GM12892 (cell line): ENCODE results near the gene TFEB.
"Not testable (repeated sequence)": the region's sequence is repeated elsewhere in the genome, so short reads cannot be mapped to it uniquely, and the experiment has no call there.

ENCODE experiments used
- DNase-seq: peaks from one replicate; pipeline ENCODE4 v3.0.0; 2011; ENCODE audit not compliant: insufficient read length
- FAIRE-seq: peaks from 2 replicates; lab custom pipeline; 2011; peaks lifted over from hg19 to GRCh38; lab: Jason Lieb, UNC
- POLR2A ChIP-seq: IDR thresholded peaks from 2 replicates; pipeline ENCODE4 v1.6.1; 2011; ENCODE audit warnings: low read depth, low read length, control low read depth
- POLR2AphosphoS5 ChIP-seq: IDR thresholded peaks from 2 replicates; pipeline ENCODE4 v1.6.1; 2011; ENCODE audit warnings: low read depth, low read length, control low read depth
- TAF1 ChIP-seq: IDR thresholded peaks from 2 replicates; pipeline ENCODE4 v1.6.1; 2011; ENCODE audit warnings: low read depth, mild to moderate bottlenecking, control low read depth, low read length, borderline replicate concordance

TFEB gene

DNA sequence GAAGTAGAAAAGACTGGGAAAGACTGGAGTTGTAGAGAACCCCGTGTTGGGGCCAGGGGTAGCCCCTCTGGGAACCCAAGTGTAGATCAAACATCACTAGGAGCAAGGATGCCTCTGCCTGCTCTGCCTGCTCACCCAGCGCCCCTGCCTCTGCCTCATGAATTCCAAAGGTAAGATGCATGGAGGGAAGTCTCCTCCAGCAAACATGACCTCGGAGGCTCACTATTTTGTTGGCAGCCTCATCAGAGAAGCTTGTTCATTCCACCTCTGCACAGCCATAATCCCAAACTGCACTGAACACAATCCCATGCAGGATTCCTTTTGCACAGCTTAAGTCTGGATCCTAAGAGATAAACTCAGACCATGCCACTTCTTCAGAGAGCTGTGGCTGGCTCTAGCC is 39.4 kb upstream of the TFEB start:
- no peak for TF ChIP-seq POLR2AphosphoS5
- TF ChIP-seq POLR2A: no peak
- TF ChIP-seq TAF1: no peak
- FAIRE-seq: no peak
- DNase-seq: no peak

DNA sequence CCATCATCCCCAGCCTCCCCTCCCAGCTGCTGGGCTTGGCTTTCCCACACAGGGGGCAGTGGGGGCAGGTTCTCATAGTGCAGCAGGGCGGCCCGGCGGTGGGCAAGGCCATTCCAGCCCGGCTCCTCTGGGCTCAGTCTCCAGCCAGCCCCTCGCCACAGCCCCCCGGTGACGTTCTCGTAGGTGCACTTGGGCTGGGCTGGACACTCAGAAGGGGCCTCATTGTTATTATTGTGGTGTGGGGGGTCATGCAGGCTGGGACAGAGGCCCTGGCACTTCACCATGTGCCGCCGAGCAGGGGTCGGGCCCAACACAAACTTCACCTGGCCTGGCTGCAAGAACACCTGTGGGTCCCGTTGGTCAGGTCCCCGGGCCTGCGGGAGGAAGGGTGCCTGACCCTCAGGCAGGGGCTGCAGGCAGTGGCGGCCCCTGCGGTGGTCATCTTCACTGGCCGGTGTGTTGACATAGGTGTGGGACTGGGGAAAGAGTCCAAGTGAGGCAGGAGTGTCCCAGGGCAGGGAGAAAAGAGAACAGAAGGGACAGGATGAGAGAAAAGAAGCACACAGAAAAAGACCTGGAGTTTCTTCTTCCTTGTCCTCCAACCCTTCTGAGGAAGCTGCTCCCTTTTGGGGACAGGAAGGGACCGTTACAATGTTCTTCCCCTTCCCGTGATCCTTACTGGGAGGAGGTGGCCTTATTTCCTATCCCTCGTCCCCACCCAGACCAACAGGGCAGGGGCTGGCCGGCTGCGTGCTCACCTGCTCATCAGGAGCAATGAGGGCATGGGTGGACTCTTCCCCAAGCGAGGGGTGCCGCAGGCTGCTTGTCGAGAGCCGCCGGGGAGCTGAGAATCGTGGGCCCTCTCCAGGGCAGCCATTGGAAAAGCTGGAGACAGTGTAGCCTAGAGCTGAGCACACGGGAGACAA is 35.9 kb upstream of the TFEB start:
- FAIRE-seq (no peak), DNase-seq (no peak)
- TF ChIP-seq POLR2A: no peak
- TF ChIP-seq TAF1: no peak
- TF ChIP-seq POLR2AphosphoS5: no peak

DNA sequence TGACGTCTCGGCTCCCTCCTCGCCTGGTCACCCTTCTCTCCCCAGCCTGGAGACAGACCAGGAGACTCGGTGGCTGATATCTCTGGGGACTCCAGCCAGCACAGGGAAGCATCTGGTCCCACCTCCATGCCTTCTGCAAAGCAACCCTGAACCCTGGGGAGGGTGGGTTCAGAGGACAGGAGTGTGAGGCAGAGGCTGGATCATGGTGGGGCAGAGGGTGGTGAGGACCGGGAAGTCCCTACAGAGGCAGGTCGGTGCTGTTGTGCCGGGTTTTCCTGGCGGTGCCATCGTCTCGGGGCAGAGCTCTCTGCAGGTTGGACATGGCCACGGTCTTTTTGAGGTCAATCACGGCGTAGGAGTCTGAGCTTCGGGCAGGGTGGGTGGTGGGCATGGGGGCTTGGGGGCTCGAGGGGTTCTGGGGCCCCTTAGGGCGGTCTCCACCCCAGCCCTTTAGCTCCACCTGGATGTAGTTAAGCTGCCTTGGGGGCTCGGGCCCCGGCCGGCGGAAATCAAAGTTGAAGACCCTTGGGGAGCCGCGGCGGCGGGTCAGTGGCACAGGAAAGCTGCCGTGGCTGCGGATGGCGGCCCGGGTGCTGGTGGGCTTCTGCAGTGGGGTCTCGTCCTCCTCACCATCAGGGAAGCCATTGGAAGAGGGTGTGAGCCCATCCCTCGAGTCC is 35.1 kb upstream of the TFEB start:
- FAIRE-seq: no peak
- DNase-seq: no peak
- TF ChIP-seq POLR2A (no peak), TAF1 (no peak), POLR2AphosphoS5 (no peak)

DNA sequence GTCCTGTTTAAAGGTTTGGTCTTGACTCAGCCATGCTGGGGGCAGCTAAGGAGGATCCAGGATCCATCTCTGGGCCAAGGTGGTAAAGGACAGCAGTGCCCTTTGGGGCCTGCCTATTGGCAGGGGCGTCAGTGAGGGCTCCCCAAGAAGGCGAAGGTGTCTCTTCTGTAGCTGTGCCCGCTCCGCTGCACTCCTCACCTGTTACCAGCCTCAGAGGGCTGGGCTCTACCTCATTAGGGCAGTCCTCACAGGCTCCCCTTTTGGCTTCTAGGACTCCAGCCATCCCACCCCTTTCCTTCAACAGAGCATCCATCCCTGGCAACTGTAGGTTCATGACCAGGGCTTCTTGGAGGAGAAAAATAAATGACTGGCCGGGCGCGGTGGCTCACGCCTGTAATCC is 34.0 kb upstream of the TFEB start:
- FAIRE-seq (no peak), DNase-seq (no peak)
- TF ChIP-seq POLR2AphosphoS5: no peak
- TF ChIP-seq TAF1: no peak
- TF ChIP-seq POLR2A: no peak

GRCh38 chr6:41768545-41769308 is 33.3 kb upstream of the TFEB start:
- DNase-seq (no peak), FAIRE-seq (no peak)
- no peak for TF ChIP-seq POLR2AphosphoS5
- no peak for TF ChIP-seq TAF1
- no peak for TF ChIP-seq POLR2A

- TF ChIP-seq TAF1: no peak
- no peak for TF ChIP-seq POLR2AphosphoS5
- no peak for TF ChIP-seq POLR2A
- FAIRE-seq: no peak
- no peak for DNase-seq
Measured at GRCh38 chr6:41767112-41767833, 31.9 kb upstream of the TFEB start.

- DNase-seq, FAIRE-seq: not testable (repeated sequence)
Measured at GRCh38 chr6:41766043-41766664, 30.7 kb upstream of the TFEB start.

DNA sequence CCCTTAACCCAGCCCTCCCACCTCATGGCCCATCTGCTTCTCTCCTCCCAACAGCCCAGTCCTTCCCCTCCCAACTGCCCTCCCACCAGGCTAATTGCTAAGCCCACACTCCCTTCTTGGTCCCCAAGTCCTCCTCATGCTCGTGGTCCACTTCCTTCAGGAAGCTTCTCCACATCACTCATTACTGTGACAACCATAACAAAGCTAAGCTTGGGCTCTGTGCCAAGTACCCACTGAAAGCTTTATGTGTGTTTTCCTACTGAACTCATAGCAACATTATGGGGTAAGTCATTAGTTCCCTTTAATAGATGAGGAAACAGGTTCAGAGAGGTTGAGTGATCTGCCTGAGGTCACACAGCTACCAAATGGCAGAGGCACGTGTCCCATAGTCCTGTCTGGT is 28.1 kb upstream of the TFEB start:
- TF ChIP-seq POLR2A (no peak), POLR2AphosphoS5 (no peak), TAF1 (no peak)
- no peak for FAIRE-seq
- no peak for DNase-seq

DNA sequence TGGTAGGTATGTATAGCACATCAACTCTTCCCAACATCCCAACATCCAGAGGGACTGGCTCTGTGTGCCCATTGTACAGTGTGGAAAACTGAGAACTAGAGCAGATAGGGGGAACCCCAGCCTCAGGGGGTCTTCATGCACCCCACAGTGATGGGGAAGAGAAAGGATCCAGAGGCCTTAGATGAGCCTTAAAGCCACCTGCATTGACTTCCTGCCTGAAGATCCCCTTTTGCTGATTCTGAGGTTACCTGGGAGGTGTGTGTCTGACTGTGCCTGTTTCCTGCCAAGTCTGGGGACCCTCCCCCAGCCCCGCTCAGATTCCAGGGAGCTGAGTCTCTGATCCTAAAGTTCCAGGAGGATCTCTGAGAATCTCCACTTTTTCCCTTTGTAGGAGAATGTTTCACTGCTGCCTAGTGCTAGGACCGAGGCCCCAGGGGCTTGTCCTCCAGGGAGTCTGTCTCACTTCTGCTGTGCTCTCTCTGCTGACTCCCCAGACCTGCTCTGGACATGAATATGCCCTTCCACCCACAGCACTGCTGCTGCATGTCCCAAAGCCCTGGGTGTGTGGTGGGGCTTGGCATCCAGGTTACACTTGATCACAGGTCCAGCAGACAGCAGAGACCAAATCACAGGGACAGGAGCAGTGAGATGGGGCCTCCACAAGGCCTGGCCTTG is 24.6 kb upstream of the TFEB start:
- FAIRE-seq (no peak), DNase-seq (no peak)
- no peak for TF ChIP-seq TAF1
- no peak for TF ChIP-seq POLR2AphosphoS5
- no peak for TF ChIP-seq POLR2A

DNA sequence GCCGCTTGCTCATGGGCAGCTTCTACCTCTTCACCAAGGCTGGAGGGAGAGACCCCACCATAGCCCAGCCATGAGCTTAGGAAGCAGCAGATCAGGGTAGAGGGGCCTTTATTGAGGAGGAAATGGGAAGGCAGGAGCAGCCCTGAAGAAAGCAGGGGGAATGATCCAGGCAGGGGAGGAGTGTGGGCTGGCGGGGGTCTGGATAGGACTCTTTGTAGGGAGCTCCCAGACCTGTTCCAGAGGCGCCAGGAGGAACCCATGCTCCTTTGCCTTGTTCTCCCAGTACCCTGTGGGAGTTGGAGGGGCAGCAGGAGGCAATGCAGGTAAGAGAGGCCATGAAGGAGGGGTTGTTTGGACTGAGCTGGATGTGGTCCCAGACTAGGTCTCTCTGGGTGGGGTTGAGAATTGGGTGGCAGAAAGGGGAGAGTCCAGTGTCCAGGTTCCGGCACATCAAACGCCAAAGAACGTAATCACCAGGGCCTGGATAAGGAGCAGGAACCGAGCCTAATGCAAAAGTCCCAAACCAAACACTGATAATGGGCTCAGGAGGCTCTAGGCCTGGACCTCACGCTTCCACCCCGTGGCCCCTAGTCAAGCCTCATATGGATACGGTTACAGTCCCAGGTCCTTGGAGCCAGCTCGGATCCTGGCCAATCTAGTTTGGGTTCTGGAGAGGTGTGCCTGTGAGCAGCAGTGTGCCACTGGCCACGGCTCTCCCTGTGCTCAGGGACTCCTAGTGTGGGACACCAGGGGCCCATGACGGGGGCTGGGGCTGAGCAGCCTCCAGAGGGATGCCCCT is 23.9 kb upstream of the TFEB start:
- TF ChIP-seq POLR2A (no peak), TAF1 (no peak), POLR2AphosphoS5 (no peak)
- FAIRE-seq (no peak), DNase-seq (no peak)
